ENCODE data around the gene CACNA1C.

DNA sequence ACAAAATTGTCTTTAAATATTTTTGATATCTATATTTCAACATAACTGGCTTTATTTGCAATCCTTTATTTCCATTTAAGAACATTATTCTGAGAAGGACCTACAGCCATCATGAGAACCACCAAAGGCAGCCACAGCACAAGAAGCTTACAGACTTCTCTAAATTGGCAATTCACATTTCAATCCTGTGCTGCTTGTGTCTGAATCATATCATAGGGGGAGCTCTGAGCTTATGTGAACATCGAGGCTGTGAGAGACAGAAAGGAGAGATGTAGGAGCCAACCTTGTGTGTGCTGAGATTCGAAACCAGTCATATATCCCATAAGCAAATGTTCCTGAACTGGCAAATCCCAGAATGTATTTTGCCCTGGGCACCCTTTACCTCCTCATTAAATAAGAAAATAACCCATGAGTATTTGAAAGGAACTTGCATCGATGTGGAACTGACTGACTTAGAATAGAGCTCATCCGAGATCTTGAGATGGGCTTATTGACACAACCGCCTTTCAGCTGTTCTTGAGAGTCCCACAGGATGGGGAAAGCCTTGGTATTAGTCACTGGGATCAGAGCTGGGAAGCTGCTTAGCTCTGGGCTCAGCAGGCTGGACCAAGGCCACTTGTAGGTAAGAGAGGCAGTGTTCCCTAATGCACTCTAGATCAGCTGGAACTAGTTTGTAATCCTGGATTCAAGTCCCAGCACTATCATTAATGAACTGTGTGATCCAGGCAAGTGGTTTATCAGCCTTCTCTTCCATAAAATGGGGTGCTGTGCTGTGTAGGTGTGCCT, 329.8 kb downstream of the CACNA1C start:
- TF ChIP-seq, protein P1, sequence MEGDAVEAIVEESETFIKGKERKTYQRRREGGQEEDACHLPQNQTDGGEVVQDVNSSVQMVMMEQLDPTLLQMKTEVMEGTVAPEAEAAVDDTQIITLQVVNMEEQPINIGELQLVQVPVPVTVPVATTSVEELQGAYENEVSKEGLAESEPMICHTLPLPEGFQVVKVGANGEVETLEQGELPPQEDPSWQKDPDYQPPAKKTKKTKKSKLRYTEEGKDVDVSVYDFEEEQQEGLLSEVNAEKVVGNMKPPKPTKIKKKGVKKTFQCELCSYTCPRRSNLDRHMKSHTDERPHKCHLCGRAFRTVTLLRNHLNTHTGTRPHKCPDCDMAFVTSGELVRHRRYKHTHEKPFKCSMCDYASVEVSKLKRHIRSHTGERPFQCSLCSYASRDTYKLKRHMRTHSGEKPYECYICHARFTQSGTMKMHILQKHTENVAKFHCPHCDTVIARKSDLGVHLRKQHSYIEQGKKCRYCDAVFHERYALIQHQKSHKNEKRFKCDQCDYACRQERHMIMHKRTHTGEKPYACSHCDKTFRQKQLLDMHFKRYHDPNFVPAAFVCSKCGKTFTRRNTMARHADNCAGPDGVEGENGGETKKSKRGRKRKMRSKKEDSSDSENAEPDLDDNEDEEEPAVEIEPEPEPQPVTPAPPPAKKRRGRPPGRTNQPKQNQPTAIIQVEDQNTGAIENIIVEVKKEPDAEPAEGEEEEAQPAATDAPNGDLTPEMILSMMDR (IDR thresholded peaks at IDR 0.05 in 2 of 3, conservative IDR thresholded peaks at IDR 0.05 in 1 of 3; ENCODE audit: control insufficient read depth in 2 of 3, extremely low read depth in 1 of 3, insufficient read depth in 1 of 3, low read depth in 3 of 3, low read length in 3 of 3) = peak; percentile 12 to 33 (median 13); a peak in 4 of 6 replicates
- TF ChIP-seq RCOR1 (conservative IDR thresholded peaks at IDR 0.05; ENCODE audit: low read depth, low read length) (no peak), NFYB (IDR thresholded peaks at IDR 0.05; ENCODE audit: insufficient read depth, low read depth, low read length) (no peak), DPF2 (IDR thresholded peaks at IDR 0.05) (no peak), ESRRA (IDR thresholded peaks at IDR 0.05; ENCODE audit: low read length) (no peak), ZNF622 (IDR thresholded peaks at IDR 0.05) (no peak), RBBP5 (conservative IDR thresholded peaks at IDR 0.05) (no peak), HDAC6 (IDR thresholded peaks at IDR 0.05; ENCODE audit: unreplicated experiment) (no peak), JUND (IDR thresholded peaks at IDR 0.05; ENCODE audit: low read depth, low read length) (no peak), POU2F2 (IDR thresholded peaks at IDR 0.05; ENCODE audit: borderline replicate concordance, low read depth, low read length) (no peak), POLR2A (IDR thresholded peaks at IDR 0.05; ENCODE audit: low read depth, low read length) (no peak)
- TF ChIP-seq, protein P2, sequence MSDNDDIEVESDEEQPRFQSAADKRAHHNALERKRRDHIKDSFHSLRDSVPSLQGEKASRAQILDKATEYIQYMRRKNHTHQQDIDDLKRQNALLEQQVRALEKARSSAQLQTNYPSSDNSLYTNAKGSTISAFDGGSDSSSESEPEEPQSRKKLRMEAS (IDR thresholded peaks at IDR 0.05; ENCODE audit: low read depth, low read length) = no peak
- TF ChIP-seq, protein P3, sequence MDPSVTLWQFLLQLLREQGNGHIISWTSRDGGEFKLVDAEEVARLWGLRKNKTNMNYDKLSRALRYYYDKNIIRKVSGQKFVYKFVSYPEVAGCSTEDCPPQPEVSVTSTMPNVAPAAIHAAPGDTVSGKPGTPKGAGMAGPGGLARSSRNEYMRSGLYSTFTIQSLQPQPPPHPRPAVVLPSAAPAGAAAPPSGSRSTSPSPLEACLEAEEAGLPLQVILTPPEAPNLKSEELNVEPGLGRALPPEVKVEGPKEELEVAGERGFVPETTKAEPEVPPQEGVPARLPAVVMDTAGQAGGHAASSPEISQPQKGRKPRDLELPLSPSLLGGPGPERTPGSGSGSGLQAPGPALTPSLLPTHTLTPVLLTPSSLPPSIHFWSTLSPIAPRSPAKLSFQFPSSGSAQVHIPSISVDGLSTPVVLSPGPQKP (IDR thresholded peaks at IDR 0.05; ENCODE audit: low read depth, low read length) = no peak
- TF ChIP-seq, protein P4, sequence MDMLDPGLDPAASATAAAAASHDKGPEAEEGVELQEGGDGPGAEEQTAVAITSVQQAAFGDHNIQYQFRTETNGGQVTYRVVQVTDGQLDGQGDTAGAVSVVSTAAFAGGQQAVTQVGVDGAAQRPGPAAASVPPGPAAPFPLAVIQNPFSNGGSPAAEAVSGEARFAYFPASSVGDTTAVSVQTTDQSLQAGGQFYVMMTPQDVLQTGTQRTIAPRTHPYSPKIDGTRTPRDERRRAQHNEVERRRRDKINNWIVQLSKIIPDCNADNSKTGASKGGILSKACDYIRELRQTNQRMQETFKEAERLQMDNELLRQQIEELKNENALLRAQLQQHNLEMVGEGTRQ (IDR thresholded peaks at IDR 0.05; ENCODE audit: borderline replicate concordance, low read depth, low read length) = no peak

Measured in GM12878 (cell line).